Nephron progenitor cell (in vitro differentiated cells): ENCODE measurements around the gene NOS1AP.

ENCODE experiments used
- DNase-seq: peaks from one replicate; pipeline ENCODE4 v3.0.0; 2021
- H3K27ac Mint-ChIP-seq: 2 replicates; pipeline ENCODE4 v1.8.0; 2021; ENCODE audit warnings: mild to moderate bottlenecking, moderate library complexity, mixed read lengths
- H3K27me3 Mint-ChIP-seq: 2 replicates; pipeline ENCODE4 v1.8.0; 2021; ENCODE audit warnings: mild to moderate bottlenecking, low read depth, mixed read lengths; ENCODE audit not compliant: poor library complexity
- H3K36me3 Mint-ChIP-seq: 2 replicates; pipeline ENCODE4 v1.8.0; 2021; ENCODE audit warnings: low read depth, mixed read lengths
- H3K4me1 Mint-ChIP-seq: 2 replicates; pipeline ENCODE4 v1.8.0; 2021; ENCODE audit warnings: mixed read lengths
- H3K4me3 Mint-ChIP-seq: 2 replicates; pipeline ENCODE4 v1.8.0; 2021; ENCODE audit warnings: mild to moderate bottlenecking, moderate library complexity, mixed read lengths
- H3K9me3 Mint-ChIP-seq: 2 replicates; pipeline ENCODE4 v1.8.0; 2021; ENCODE audit warnings: mild to moderate bottlenecking, moderate library complexity, mixed read lengths
- TF ChIP-seq, protein P1 (sequence below): fragments of 200-600 bp; sonication (generic); IDR thresholded peaks from 2 replicates; pipeline ENCODE4 v1.5.0; 2021; ENCODE audit warnings: antibody characterized with exemption

The NOS1AP gene

DNA sequence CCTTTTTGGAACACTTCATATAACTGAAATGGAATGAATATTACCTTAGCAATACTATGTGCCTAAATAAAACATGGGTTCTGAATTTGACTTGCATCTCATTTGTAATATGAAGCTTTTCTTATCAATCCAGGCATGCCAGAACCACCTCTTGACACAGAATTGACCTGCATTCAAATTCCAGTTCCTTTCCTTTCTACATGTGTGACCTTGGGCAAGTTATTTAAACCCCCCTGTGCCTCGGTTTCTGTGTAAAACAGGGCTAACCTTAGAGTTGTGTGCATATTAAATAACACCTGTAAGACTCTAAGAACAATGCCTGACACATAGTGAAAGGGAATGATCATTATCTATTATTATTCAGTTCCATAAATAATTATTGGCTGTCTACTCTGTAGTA is 2.0 kb upstream of the NOS1AP start:
- Mint-ChIP-seq H3K27me3 (peaks cover 38% of the 10 kb centered on the region), H3K27ac (no peak overlapping the region)

DNA sequence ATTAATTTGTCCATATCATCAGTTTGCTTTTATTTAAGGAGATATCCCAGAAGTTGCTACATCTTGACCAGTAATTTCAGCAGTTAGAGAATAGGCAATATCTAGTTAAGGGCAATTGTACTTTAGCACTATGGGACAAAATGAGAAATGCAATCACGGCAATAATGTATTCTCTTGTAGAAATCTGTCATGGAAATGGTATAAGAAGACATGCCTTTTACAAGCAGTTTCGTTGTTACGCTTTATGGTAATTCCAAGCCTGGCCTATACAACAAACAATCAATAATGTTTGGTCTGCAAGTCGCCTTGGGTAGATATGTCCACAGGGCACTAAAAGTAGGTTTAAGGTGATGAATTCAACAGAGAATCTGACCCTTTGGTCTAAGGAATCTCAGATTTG is 1.2 kb upstream of the NOS1AP start:
- no peak for DNase-seq
- Mint-ChIP-seq H3K9me3 (no peaks in the 10 kb centered on the region), H3K27me3 (peaks cover 47% of the 10 kb centered on the region), H3K36me3 (no peaks in the 10 kb centered on the region), H3K4me3 (peak overlapping the region; percentile 78), H3K27ac (no peak overlapping the region), H3K4me1 (peaks cover 47% of the 10 kb centered on the region)
- TF ChIP-seq, protein P1, sequence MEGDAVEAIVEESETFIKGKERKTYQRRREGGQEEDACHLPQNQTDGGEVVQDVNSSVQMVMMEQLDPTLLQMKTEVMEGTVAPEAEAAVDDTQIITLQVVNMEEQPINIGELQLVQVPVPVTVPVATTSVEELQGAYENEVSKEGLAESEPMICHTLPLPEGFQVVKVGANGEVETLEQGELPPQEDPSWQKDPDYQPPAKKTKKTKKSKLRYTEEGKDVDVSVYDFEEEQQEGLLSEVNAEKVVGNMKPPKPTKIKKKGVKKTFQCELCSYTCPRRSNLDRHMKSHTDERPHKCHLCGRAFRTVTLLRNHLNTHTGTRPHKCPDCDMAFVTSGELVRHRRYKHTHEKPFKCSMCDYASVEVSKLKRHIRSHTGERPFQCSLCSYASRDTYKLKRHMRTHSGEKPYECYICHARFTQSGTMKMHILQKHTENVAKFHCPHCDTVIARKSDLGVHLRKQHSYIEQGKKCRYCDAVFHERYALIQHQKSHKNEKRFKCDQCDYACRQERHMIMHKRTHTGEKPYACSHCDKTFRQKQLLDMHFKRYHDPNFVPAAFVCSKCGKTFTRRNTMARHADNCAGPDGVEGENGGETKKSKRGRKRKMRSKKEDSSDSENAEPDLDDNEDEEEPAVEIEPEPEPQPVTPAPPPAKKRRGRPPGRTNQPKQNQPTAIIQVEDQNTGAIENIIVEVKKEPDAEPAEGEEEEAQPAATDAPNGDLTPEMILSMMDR = no peak

More for the DNA sequence above, 2.0 kb upstream of the NOS1AP start:
- TF ChIP-seq, protein P1 = no peak
- DNase-seq = no peak
- H3K9me3 Mint-ChIP-seq = no peaks in the 10 kb centered on the region
- no peaks in the 10 kb centered on the region for H3K36me3 Mint-ChIP-seq
- H3K4me3 Mint-ChIP-seq = no peak overlapping the region
- H3K4me1 Mint-ChIP-seq = peaks cover 51% of the 10 kb centered on the region

DNA sequence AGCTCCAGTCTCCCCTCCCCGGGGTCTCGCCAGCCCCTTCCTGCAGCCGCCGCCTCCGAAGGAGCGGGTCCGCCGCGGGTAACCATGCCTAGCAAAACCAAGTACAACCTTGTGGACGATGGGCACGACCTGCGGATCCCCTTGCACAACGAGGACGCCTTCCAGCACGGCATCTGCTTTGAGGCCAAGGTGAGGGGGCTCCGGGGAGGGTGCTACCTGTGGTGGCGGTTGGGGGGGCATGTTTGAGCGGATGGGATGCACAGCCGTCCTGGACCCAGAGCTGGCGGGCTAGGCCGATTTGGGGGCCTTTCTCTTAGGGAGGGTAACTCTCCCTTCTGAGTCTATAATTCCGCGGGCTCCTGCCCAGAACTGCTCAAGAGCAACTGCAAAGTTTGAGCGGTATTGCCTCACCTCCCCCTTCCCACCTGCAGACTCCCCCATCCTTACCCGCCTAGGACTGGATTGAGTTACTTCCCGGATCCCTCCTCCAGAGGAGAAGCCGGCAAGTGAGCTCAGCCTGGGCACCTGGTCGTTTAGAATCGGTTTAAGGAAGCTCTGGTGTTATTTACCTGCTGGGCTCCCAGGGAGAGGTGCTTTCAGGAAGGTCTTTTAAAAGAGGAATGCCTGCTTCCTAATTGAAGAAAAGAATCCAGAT is 730 bp downstream of the NOS1AP start:
- Mint-ChIP-seq H3K27ac (peak overlapping the region; percentile 57), H3K27me3 (peaks cover 49% of the 10 kb centered on the region), H3K4me1 (peaks cover 38% of the 10 kb centered on the region), H3K9me3 (no peaks in the 10 kb centered on the region), H3K4me3 (peak overlapping the region; percentile 76), H3K36me3 (no peaks in the 10 kb centered on the region)
- no peak for DNase-seq
- TF ChIP-seq, protein P1 = no peak

- Mint-ChIP-seq H3K27me3 (peaks cover 49% of the 10 kb centered on the region), H3K4me3 (peak overlapping the region; percentile 76), H3K4me1 (peaks cover 35% of the 10 kb centered on the region), H3K36me3 (no peaks in the 10 kb centered on the region), H3K27ac (no peak overlapping the region), H3K9me3 (no peaks in the 10 kb centered on the region)
- TF ChIP-seq, protein P1 = no peak
- peak; percentile 26 for DNase-seq
Observed at GRCh38 chr1:162070825-162071224, 1.3 kb downstream of the NOS1AP start.

GRCh38 chr1:162072740-162073139 is 3.2 kb downstream of the NOS1AP start:
- TF ChIP-seq, protein P1 = no peak
- Mint-ChIP-seq H3K36me3 (no peaks in the 10 kb centered on the region), H3K27ac (no peak overlapping the region), H3K4me1 (peaks cover 31% of the 10 kb centered on the region), H3K4me3 (no peak overlapping the region), H3K27me3 (peaks cover 49% of the 10 kb centered on the region), H3K9me3 (no peaks in the 10 kb centered on the region)
- no peak for DNase-seq

GRCh38 chr1:162074276-162075005 is 5.0 kb downstream of the NOS1AP start:
- H3K4me3 Mint-ChIP-seq = no peak overlapping the region
- H3K27me3 Mint-ChIP-seq = peaks cover 39% of the 10 kb centered on the region
- H3K9me3 Mint-ChIP-seq = no peaks in the 10 kb centered on the region
- H3K27ac Mint-ChIP-seq = no peak overlapping the region
- TF ChIP-seq, protein P1 = no peak
- DNase-seq = no peak
- H3K4me1 Mint-ChIP-seq = peaks cover 24% of the 10 kb centered on the region
- H3K36me3 Mint-ChIP-seq = no peaks in the 10 kb centered on the region
